GM19395 (cell line): ENCODE results near the gene ITGB1BP1.

Experiments used
- ATAC-seq: cut with Tn5 transposase; IDR thresholded peaks from one replicate; pipeline ENCODE4 v1.9.1; 2021; ENCODE audit warnings: mild to moderate bottlenecking, moderate library complexity; ENCODE audit not compliant: unreplicated experiment

ITGB1BP1 gene

GRCh38 chr2:9423100-9423921 is at the start of gene ITGB1BP1, which contains the start of gene CPSF3:
TSS of gene ITGB1BP1 (minus strand) at chr2:9423528. CDS start at chr2:9418697, 4,831 bp downstream.
TSS of gene CPSF3 (plus strand) at chr2:9423654. CDS start at chr2:9423774, 120 bp downstream.
- peak; percentile 84 for ATAC-seq

- no peak for ATAC-seq
These were observed 49.2 kb upstream of the ITGB1BP1 start for GRCh38 chr2:9472511-9472910.

- ATAC-seq, result no peak
These were observed 47.9 kb upstream of the ITGB1BP1 start for GRCh38 chr2:9471206-9471605.

GRCh38 chr2:9467687-9468086 is 44.4 kb upstream of the ITGB1BP1 start:
- ATAC-seq, result no peak

- no peak for ATAC-seq
These were observed 42.9 kb upstream of the ITGB1BP1 start for GRCh38 chr2:9466147-9466683.

- no peak for ATAC-seq
These were observed 41.8 kb upstream of the ITGB1BP1 start for GRCh38 chr2:9465170-9465569.

GRCh38 chr2:9463698-9464034 is 40.3 kb upstream of the ITGB1BP1 start:
- no peak for ATAC-seq

- ATAC-seq, result no peak
These were observed 39.8 kb upstream of the ITGB1BP1 start for GRCh38 chr2:9462886-9463697.

- ATAC-seq, result no peak
These were observed 39.0 kb upstream of the ITGB1BP1 start for GRCh38 chr2:9462313-9462712.

GRCh38 chr2:9461079-9461478 is 37.8 kb upstream of the ITGB1BP1 start:
- ATAC-seq, result no peak

GRCh38 chr2:9460441-9461017 is 37.2 kb upstream of the ITGB1BP1 start:
- ATAC-seq, result no peak

- ATAC-seq, result no peak
These were observed 27.9 kb upstream of the ITGB1BP1 start for GRCh38 chr2:9451231-9451630.

- ATAC-seq, result no peak
These were observed 21.8 kb upstream of the ITGB1BP1 start for GRCh38 chr2:9445089-9445488.

- ATAC-seq, result no peak
These were observed 20.2 kb upstream of the ITGB1BP1 start for GRCh38 chr2:9443526-9443925.

- ATAC-seq, result no peak
These were observed 18.2 kb upstream of the ITGB1BP1 start for GRCh38 chr2:9441556-9441955.

- no peak for ATAC-seq
These were observed 16.9 kb upstream of the ITGB1BP1 start for GRCh38 chr2:9440058-9440727.

GRCh38 chr2:9439536-9439935 is 16.2 kb upstream of the ITGB1BP1 start:
- no peak for ATAC-seq

GRCh38 chr2:9434489-9434888 is 11.2 kb upstream of the ITGB1BP1 start:
- no peak for ATAC-seq

GRCh38 chr2:9430316-9431293 is 7.3 kb upstream of the ITGB1BP1 start:
- no peak for ATAC-seq
